ENCODE measurements around the gene DMAP1.

GRCh38 chr1:44174630-44175029 lies 38.6 kb upstream of the DMAP1 start:
- no peak for TF ChIP-seq POLR2A (IDR thresholded peaks at IDR 0.05; ENCODE audit: low read length)
- TF ChIP-seq GATA1 (IDR thresholded peaks at IDR 0.05; ENCODE audit: low read depth, low read length) = no peak
